ENCODE measurements around the gene HOXA11.

Gene HOXA11

GRCh38 chr7:27156508-27156898 lies 28.5 kb downstream of the HOXA11 start, which contains the start of gene HOXA7:
HOXA7 (minus strand) TSS chr7:27156675; CDS start chr7:27156545, 130 bp downstream.
- no peak for DNase-seq

- no peak for DNase-seq
These were observed 29.1 kb downstream of the HOXA11 start for GRCh38 chr7:27155816-27156507.

- peak; percentile 60 for DNase-seq
These were observed 29.9 kb downstream of the HOXA11 start for GRCh38 chr7:27154901-27155815.

- no peak for DNase-seq
These were observed 30.7 kb downstream of the HOXA11 start for GRCh38 chr7:27154369-27154768.

- no peak for DNase-seq
These were observed 31.5 kb downstream of the HOXA11 start for GRCh38 chr7:27153526-27153925.

- DNase-seq = no peak
These were observed 32.1 kb downstream of the HOXA11 start for GRCh38 chr7:27152816-27153442.

- DNase-seq = no peak
These were observed 32.9 kb downstream of the HOXA11 start, which contains the start of gene HOXA3 for GRCh38 chr7:27151931-27152815. HOXA3 (minus strand) TSS chr7:27152583; CDS start chr7:27110640, 41,943 bp downstream.

- DNase-seq = no peak
These were observed 33.6 kb downstream of the HOXA11 start for GRCh38 chr7:27151341-27151930.

GRCh38 chr7:27150568-27151340 lies 34.3 kb downstream of the HOXA11 start:
- DNase-seq = peak; percentile 78

- DNase-seq = no peak
These were observed 35.0 kb downstream of the HOXA11 start for GRCh38 chr7:27149842-27150567.

GRCh38 chr7:27148756-27149641 lies 36.0 kb downstream of the HOXA11 start:
- DNase-seq = no peak

- DNase-seq = no peak
These were observed 36.8 kb downstream of the HOXA11 start for GRCh38 chr7:27148031-27148755.

- DNase-seq = no peak
These were observed 37.6 kb downstream of the HOXA11 start, which contains the start of gene HOXA6 for GRCh38 chr7:27147199-27148030. HOXA6 (minus strand) TSS chr7:27147774; CDS start chr7:27147749, 25 bp downstream.

- no peak for DNase-seq
These were observed 38.4 kb downstream of the HOXA11 start for GRCh38 chr7:27146491-27147198.

GRCh38 chr7:27145914-27146412 lies 39.1 kb downstream of the HOXA11 start:
- DNase-seq = no peak

GRCh38 chr7:27145165-27145913 lies 39.7 kb downstream of the HOXA11 start:
- DNase-seq = no peak
